ENCODE results near the gene CFAP119.

GRCh38 chr16:30802936-30803335 lies 41.1 kb upstream of the CFAP119 start:
- TF ChIP-seq CTCF (IDR thresholded peaks at IDR 0.05; ENCODE audit: low read length) (no peak), EZH2 (IDR thresholded peaks at IDR 0.05; ENCODE audit: borderline replicate concordance, low read length) (no peak)

Data from OCI-LY1 (cell line).